HFFc6 (cell line): ENCODE data around the gene PTPN7. TPM values are rescaled to one million over a fixed set of nuclear protein-coding genes. Genes with fewer than 3 reads are reported as not detected.

Experiments
- DNase-seq: peaks from one replicate; pipeline ENCODE4 v3.0.0-alpha.2; 2018
- H3K27ac Mint-ChIP-seq: 2 replicates; pipeline ENCODE4 v1.8.0; 2020; ENCODE audit warnings: mild to moderate bottlenecking, mixed read lengths
- H3K27me3 Mint-ChIP-seq: 2 replicates; pipeline ENCODE4 v1.8.0; 2021; ENCODE audit warnings: mild to moderate bottlenecking, moderate library complexity, mixed read lengths; ENCODE audit not compliant: insufficient read depth
- H3K36me3 Mint-ChIP-seq: 2 replicates; pipeline ENCODE4 v1.8.0; 2021; ENCODE audit warnings: low read depth, mixed read lengths
- H3K4me1 Mint-ChIP-seq: 2 replicates; pipeline ENCODE4 v1.8.0; 2020; ENCODE audit warnings: low read depth, mixed read lengths
- H3K4me3 Mint-ChIP-seq: 2 replicates; pipeline ENCODE4 v1.8.0; 2020; ENCODE audit warnings: mild to moderate bottlenecking, moderate library complexity, mixed read lengths
- H3K9me3 Mint-ChIP-seq: 2 replicates; pipeline ENCODE4 v1.8.0; 2020; ENCODE audit warnings: mild to moderate bottlenecking, mixed read lengths
- total RNA-seq, 6 experiments: library from RNA; stranded (reverse); fragmentation: NEBNext Ultra II Directional; extraction: Animal tissue kit (Norgen Biotek cat#: 25700); gene quantifications; 2 replicates in 1 of 6; 3 replicates in 5 of 6; pipeline ENCODE4 v1.2.3, GENCODE V29; 2021
- TF ChIP-seq, protein P1 (sequence below): fragments of 200-600 bp; sonication (generic); IDR thresholded peaks from 2 replicates; pipeline ENCODE4 v1.5.0; 2021; ENCODE audit warnings: antibody characterized with exemption, mild to moderate bottlenecking

The PTPN7 gene
- total RNA-seq, 6 experiments from 2014 or later, result not detected

DNA sequence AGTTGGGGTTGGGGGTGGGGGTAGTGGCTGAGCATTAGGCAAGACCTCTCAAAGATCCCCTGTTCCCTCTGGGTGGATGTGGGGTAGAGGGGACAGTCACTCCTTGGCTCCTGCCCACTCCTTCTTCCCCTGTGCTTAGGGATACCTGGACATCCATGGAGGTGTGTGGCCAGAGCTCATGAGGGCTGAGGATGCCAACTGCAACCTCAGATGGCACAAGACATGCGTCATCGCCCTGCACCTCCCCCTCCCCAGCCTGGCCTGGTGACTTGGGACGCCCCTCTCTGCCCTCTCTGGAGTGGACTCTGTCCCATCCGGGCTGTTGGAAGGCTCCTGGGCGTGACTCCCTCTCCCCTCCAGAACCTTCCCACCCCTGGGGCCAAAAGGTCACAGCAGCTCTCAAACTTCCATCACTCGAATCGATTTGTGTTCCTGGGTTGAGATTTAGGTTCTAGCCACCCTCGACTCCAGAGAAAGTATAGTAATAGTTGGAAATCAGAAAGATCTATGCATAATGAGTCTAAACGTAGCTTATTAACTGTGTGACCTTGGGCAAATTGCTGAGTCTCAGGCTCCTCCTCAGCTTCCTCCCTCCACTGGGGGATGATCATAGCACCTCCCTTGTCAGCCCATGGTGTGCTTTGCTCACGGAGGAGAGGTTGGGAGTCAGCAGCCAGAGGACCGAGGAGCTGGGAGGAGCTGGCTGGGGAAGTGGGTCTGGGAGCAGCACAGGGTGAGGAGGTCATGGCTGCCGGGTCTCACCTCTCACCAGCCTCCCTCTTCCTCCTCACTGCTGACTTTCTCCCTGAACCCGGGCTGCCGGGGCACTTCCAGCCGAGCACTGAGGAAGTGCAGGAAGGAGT is 2.2 kb upstream of the PTPN7 start:
- Mint-ChIP-seq H3K4me3 (no peak overlapping the region), H3K27ac (no peak overlapping the region), H3K4me1 (no peaks in the 10 kb centered on the region; the same call in 1 of the 2 replicates), H3K27me3 (peaks cover 32% of the 10 kb centered on the region), H3K36me3 (no peaks in the 10 kb centered on the region), H3K9me3 (no peaks in the 10 kb centered on the region)
- TF ChIP-seq, protein P1, sequence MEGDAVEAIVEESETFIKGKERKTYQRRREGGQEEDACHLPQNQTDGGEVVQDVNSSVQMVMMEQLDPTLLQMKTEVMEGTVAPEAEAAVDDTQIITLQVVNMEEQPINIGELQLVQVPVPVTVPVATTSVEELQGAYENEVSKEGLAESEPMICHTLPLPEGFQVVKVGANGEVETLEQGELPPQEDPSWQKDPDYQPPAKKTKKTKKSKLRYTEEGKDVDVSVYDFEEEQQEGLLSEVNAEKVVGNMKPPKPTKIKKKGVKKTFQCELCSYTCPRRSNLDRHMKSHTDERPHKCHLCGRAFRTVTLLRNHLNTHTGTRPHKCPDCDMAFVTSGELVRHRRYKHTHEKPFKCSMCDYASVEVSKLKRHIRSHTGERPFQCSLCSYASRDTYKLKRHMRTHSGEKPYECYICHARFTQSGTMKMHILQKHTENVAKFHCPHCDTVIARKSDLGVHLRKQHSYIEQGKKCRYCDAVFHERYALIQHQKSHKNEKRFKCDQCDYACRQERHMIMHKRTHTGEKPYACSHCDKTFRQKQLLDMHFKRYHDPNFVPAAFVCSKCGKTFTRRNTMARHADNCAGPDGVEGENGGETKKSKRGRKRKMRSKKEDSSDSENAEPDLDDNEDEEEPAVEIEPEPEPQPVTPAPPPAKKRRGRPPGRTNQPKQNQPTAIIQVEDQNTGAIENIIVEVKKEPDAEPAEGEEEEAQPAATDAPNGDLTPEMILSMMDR, result no peak
- no peak for DNase-seq

- TF ChIP-seq, protein P1, result no peak
- H3K27ac Mint-ChIP-seq, result no peak overlapping the region
- no peaks in the 10 kb centered on the region for H3K36me3 Mint-ChIP-seq
- H3K4me3 Mint-ChIP-seq, result no peak overlapping the region
- no peaks in the 10 kb centered on the region for H3K4me1 Mint-ChIP-seq
- no peaks in the 10 kb centered on the region for H3K9me3 Mint-ChIP-seq
- H3K27me3 Mint-ChIP-seq, result peaks cover 32% of the 10 kb centered on the region
- DNase-seq, result no peak
Measured at GRCh38 chr1:202162047-202162417, 1.6 kb upstream of the PTPN7 start.

GRCh38 chr1:202161151-202162046 is 997 bp upstream of the PTPN7 start:
- no peaks in the 10 kb centered on the region for H3K9me3 Mint-ChIP-seq
- TF ChIP-seq, protein P1, result no peak
- H3K4me1 Mint-ChIP-seq, result no peaks in the 10 kb centered on the region
- no peaks in the 10 kb centered on the region for H3K36me3 Mint-ChIP-seq
- peaks cover 26% of the 10 kb centered on the region for H3K27me3 Mint-ChIP-seq
- no peak overlapping the region for H3K4me3 Mint-ChIP-seq
- DNase-seq, result no peak
- no peak overlapping the region for H3K27ac Mint-ChIP-seq

GRCh38 chr1:202159534-202160371 is 649 bp downstream of the PTPN7 start:
- Mint-ChIP-seq H3K4me1 (peaks cover 7% of the 10 kb centered on the region; the same call in 1 of the 2 replicates), H3K27ac (no peak overlapping the region), H3K9me3 (no peaks in the 10 kb centered on the region), H3K27me3 (peaks cover 33% of the 10 kb centered on the region), H3K36me3 (no peaks in the 10 kb centered on the region), H3K4me3 (no peak overlapping the region)
- no peak for DNase-seq
- TF ChIP-seq, protein P1, result no peak
